ENCODE data around the gene RPS4Y2.

DNA sequence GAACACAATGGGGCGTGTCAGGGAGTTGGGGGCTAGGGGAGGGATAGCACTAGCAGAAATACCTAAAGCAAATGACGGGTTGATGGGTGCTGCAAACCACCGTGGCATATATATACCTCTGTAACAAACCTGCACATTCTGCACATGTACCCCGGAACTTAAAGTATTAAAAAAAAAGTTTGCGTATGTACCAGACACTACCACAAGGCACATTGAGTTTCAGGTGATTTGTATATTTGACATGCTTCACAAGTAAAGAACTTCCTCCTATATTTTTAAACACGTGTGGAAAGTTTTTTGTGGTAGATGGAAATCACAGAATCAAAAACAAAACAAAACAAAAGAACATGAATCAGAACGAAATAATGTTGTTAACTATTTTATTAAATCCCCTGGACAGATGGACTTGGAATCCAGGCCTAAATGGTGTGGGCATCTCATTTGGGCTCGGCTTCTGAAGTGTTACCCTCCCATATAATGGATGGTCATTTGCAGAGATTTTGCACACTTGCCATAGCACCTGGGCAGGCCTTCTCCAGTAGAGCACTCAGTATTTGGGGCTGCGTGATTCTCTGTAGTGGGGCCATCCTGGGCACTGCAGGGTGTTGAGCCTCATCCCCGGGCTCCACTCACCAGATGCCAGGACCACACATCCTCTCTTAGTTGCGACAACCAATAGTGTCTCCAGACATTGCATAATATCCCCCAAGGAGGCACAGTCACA lies 29.6 kb upstream of the RPS4Y2 start:
- TF ChIP-seq, protein P1, sequence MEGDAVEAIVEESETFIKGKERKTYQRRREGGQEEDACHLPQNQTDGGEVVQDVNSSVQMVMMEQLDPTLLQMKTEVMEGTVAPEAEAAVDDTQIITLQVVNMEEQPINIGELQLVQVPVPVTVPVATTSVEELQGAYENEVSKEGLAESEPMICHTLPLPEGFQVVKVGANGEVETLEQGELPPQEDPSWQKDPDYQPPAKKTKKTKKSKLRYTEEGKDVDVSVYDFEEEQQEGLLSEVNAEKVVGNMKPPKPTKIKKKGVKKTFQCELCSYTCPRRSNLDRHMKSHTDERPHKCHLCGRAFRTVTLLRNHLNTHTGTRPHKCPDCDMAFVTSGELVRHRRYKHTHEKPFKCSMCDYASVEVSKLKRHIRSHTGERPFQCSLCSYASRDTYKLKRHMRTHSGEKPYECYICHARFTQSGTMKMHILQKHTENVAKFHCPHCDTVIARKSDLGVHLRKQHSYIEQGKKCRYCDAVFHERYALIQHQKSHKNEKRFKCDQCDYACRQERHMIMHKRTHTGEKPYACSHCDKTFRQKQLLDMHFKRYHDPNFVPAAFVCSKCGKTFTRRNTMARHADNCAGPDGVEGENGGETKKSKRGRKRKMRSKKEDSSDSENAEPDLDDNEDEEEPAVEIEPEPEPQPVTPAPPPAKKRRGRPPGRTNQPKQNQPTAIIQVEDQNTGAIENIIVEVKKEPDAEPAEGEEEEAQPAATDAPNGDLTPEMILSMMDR (IDR thresholded peaks at IDR 0.05 in 2 of 3, conservative IDR thresholded peaks at IDR 0.05 in 1 of 3; ENCODE audit: borderline replicate concordance in 1 of 3, insufficient read depth in 1 of 3, low read depth in 2 of 3, low read length in 2 of 3): no peak
- TF ChIP-seq EZH2 (IDR thresholded peaks at IDR 0.05) (no peak), SIN3A (IDR thresholded peaks at IDR 0.05; ENCODE audit: low read depth) (no peak)
